ENCODE results near the gene DST. TPM values are rescaled to one million over a fixed set of nuclear protein-coding genes. Genes with fewer than 3 reads are reported as not detected.

Gene DST
- total RNA-seq, 4 donors from 2014 or later = 114 to 219 (median 204) TPM

- in situ Hi-C loops (cut with MboI; ENCODE audit: low sequenced_read_pairs in 4 of 4) = no loop called here
Measured at GRCh38 chr6:56434606-56435005, 208.1 kb downstream of the DST start.

GRCh38 chr6:56433119-56433518 is 209.6 kb downstream of the DST start:
- no peaks in the 10 kb centered on the region for H3K4me1 ChIP-seq
- H3K36me3 ChIP-seq = no peaks in the 10 kb centered on the region
- H3K9me3 ChIP-seq = no peaks in the 10 kb centered on the region
- TF ChIP-seq POLR2A (IDR thresholded peaks at IDR 0.05) (no peak), CTCF (IDR thresholded peaks at IDR 0.05 in 4 of 5, conservative IDR thresholded peaks at IDR 0.05 in 1 of 5) (no peak)
- no peak overlapping the region for H3K4me3 ChIP-seq
- no peaks in the 10 kb centered on the region for H3K27me3 ChIP-seq
- DNase-seq = no peak
- in situ Hi-C loops (cut with MboI; ENCODE audit: low sequenced_read_pairs in 4 of 4) = no loop called here
- ATAC-seq = no peak
- intact Hi-C loops (cut with DNase I; ENCODE audit: low total_unique reads) = no loop called here
- no peak overlapping the region for H3K27ac ChIP-seq

More at GRCh38 chr6:56434606-56435005, 208.1 kb downstream of the DST start:
- Histone ChIP-seq H3K4me1 (no peaks in the 10 kb centered on the region), H3K27ac (no peak overlapping the region), H3K9me3 (no peaks in the 10 kb centered on the region), H3K36me3 (no peaks in the 10 kb centered on the region), H3K4me3 (no peak overlapping the region), H3K27me3 (no peaks in the 10 kb centered on the region)
- ATAC-seq = no peak
- no peak for DNase-seq
- intact Hi-C loops (cut with DNase I; ENCODE audit: low total_unique reads) = no loop called here
- TF ChIP-seq CTCF (IDR thresholded peaks at IDR 0.05 in 4 of 5, conservative IDR thresholded peaks at IDR 0.05 in 1 of 5) (no peak), POLR2A (IDR thresholded peaks at IDR 0.05) (no peak)

- no peak for DNase-seq
- no peaks in the 10 kb centered on the region for H3K36me3 ChIP-seq
- no peak overlapping the region for H3K27ac ChIP-seq
- no peaks in the 10 kb centered on the region for H3K9me3 ChIP-seq
- TF ChIP-seq POLR2A (IDR thresholded peaks at IDR 0.05) (no peak), CTCF (IDR thresholded peaks at IDR 0.05 in 4 of 5, conservative IDR thresholded peaks at IDR 0.05 in 1 of 5) (no peak)
- no peaks in the 10 kb centered on the region for H3K27me3 ChIP-seq
- no peak overlapping the region for H3K4me3 ChIP-seq
- H3K4me1 ChIP-seq = no peaks in the 10 kb centered on the region
- in situ Hi-C loops (cut with MboI; ENCODE audit: low sequenced_read_pairs in 4 of 4) (no loop called here), intact Hi-C loops (cut with DNase I; ENCODE audit: low total_unique reads) (no loop called here)
- ATAC-seq = no peak
Measured at GRCh38 chr6:56432194-56432593, 210.5 kb downstream of the DST start.

GRCh38 chr6:56430629-56431600 is 211.8 kb downstream of the DST start:
- Histone ChIP-seq H3K27me3 (no peaks in the 10 kb centered on the region), H3K4me1 (no peaks in the 10 kb centered on the region), H3K9me3 (no peaks in the 10 kb centered on the region), H3K27ac (no peak overlapping the region), H3K4me3 (no peak overlapping the region), H3K36me3 (no peaks in the 10 kb centered on the region)
- intact Hi-C loops (cut with DNase I; ENCODE audit: low total_unique reads) (no loop called here), in situ Hi-C loops (cut with MboI; ENCODE audit: low sequenced_read_pairs in 4 of 4) (no loop called here)
- TF ChIP-seq POLR2A (IDR thresholded peaks at IDR 0.05) (no peak), CTCF (IDR thresholded peaks at IDR 0.05 in 4 of 5, conservative IDR thresholded peaks at IDR 0.05 in 1 of 5) (no peak)
- no peak for DNase-seq
- ATAC-seq = no peak

Data from gastrocnemius medialis (tissue), 4 donors.